MM.1S (cell line): ENCODE measurements around the gene RPUSD1.
"Not testable (repeated sequence)": the region's sequence is repeated elsewhere in the genome, so short reads cannot be mapped to it uniquely, and the experiment has no call there.

Source experiments
- DNase-seq: peaks from one replicate; pipeline ENCODE4 v3.0.0-alpha.2; 2015
- H2AFZ ChIP-seq: fragments of 300-600 bp; sonication (generic); 2 replicates; pipeline ENCODE4 v1.6.0; 2016; ENCODE audit warnings: antibody characterized with exemption, low read length
- H3F3A ChIP-seq: fragments of 300-600 bp; sonication (generic); 2 replicates; pipeline ENCODE4 v1.6.1; 2016; ENCODE audit warnings: mild to moderate bottlenecking, antibody characterized with exemption, low read length, moderate library complexity, mixed read lengths; ENCODE audit not compliant: insufficient read depth
- H3K27ac ChIP-seq: fragments of 300-600 bp; sonication (generic); 2 replicates; pipeline ENCODE4 v1.5.1; 2016; ENCODE audit warnings: mild to moderate bottlenecking, low read length
- H3K27me3 ChIP-seq: fragments of 300-600 bp; sonication (generic); replicated peaks from 2 replicates; pipeline ENCODE4 v1.6.0; 2016; ENCODE audit warnings: low read length; ENCODE audit not compliant: insufficient read depth
- H3K36me3 ChIP-seq: fragments of 300-600 bp; sonication (generic); replicated peaks from 2 replicates; pipeline ENCODE4 v1.6.1; 2016; ENCODE audit warnings: mild to moderate bottlenecking, low read length, mixed read lengths; ENCODE audit not compliant: insufficient read depth
- H3K4me1 ChIP-seq: fragments of 300-600 bp; sonication (generic); 2 replicates; pipeline ENCODE4 v1.6.1; 2016; ENCODE audit warnings: low read length, mixed read lengths
- H3K4me2 ChIP-seq: fragments of 300-600 bp; sonication (generic); 2 replicates; pipeline ENCODE4 v1.6.0; 2016; ENCODE audit warnings: low read depth, low read length
- H3K4me3 ChIP-seq: fragments of 300-600 bp; sonication (generic); 2 replicates; pipeline ENCODE4 v1.5.1; 2016; ENCODE audit warnings: low read length, mixed read lengths
- H3K79me2 ChIP-seq: fragments of 300-600 bp; sonication (generic); 2 replicates; pipeline ENCODE4 v1.6.1; 2016; ENCODE audit warnings: mixed run types, low read length, mixed read lengths
- H3K9ac ChIP-seq: fragments of 300-600 bp; sonication (generic); 2 replicates; pipeline ENCODE4 v1.6.1; 2016; ENCODE audit warnings: low read length, mixed read lengths
- H3K9me2 ChIP-seq: fragments of 300-600 bp; sonication (generic); replicated peaks from 2 replicates; pipeline ENCODE4 v1.6.1; 2016; ENCODE audit warnings: mild to moderate bottlenecking, low read length, mixed read lengths; ENCODE audit not compliant: insufficient read depth
- H3K9me3 ChIP-seq: fragments of 300-600 bp; sonication (generic); replicated peaks from 2 replicates; pipeline ENCODE4 v1.6.1; 2016; ENCODE audit warnings: mild to moderate bottlenecking, low read length, mixed read lengths; ENCODE audit not compliant: insufficient read depth
- H4K20me1 ChIP-seq: fragments of 300-600 bp; sonication (generic); 2 replicates; pipeline ENCODE4 v1.6.1; 2016; ENCODE audit warnings: mild to moderate bottlenecking, low read length, moderate library complexity, mixed read lengths; ENCODE audit not compliant: insufficient read depth
- CTCF ChIP-seq: fragments of 300-600 bp; sonication (generic); IDR thresholded peaks from 2 replicates; pipeline ENCODE4 v1.5.1; 2016; ENCODE audit warnings: antibody characterized with exemption, low read length, mixed read lengths
- EZH2 ChIP-seq: fragments of 300-600 bp; sonication (generic); optimal IDR thresholded peaks from 2 replicates; pipeline ENCODE3; 2017; ENCODE audit warnings: low read depth, mild to moderate bottlenecking, antibody characterized with exemption, low read length, mixed read lengths
- EZH2phosphoT487 ChIP-seq: fragments of 300-600 bp; sonication (generic); IDR thresholded peaks from 2 replicates; pipeline ENCODE4 v1.6.1; 2018; ENCODE audit warnings: antibody characterized with exemption, low read length

The RPUSD1 gene, protein sequence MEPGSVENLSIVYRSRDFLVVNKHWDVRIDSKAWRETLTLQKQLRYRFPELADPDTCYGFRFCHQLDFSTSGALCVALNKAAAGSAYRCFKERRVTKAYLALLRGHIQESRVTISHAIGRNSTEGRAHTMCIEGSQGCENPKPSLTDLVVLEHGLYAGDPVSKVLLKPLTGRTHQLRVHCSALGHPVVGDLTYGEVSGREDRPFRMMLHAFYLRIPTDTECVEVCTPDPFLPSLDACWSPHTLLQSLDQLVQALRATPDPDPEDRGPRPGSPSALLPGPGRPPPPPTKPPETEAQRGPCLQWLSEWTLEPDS

DNA sequence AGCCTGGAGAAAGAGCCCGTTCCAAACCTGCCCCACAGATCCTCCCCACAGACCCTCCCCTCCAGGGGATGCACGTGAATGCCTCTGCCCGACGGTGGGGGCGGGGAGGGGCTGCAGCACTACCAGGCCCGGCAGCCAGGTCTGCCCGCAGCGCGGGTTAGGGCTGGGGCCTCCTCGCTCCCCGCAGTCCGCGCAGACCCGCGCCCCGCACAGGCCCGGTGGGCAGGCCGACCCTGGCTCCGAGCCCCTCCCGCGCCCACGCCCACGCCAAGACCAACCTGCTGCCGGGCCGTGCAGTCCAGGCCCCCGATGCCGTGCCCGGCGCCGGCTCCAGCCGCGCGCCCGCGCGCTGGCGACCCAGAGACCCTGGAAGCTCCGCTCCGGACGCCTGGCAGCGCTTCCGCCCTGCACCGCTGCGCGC lies at the start of gene RPUSD1:
RPUSD1 (minus strand) TSS at position 404 of the 421 bp plus-strand sequence. CDS start 644 bp downstream, outside the sequence.
- Histone ChIP-seq H3K4me3 (peak within 1 kb of the TSS; percentile 97), H3K27ac (peak within 1 kb of the TSS; percentile 21; the same call in 1 of the 2 replicates)

DNA sequence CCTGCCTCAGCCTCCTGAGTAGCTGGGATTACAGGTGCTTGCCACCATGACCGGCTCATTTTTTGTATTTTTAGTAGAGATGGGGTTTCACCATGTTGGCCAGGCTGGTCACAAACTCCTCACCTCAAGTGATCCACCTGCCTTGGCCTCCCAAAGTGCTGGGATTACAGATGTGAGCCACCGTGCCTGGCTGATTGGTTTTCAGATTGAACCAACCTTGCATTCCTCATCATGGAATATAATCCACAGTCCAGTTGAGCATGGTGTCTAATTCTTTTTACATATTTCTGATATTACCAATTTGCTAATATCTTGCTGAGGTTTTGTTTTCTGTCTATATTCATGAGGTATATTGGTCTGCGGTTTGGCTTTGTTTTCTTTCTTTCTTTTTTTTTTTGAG lies 48.6 kb upstream of the RPUSD1 start:
- DNase-seq, H3K9me3 ChIP-seq, H3K9me2 ChIP-seq, H3K27ac ChIP-seq, H3K4me1 ChIP-seq, H2AFZ ChIP-seq, H3K36me3 ChIP-seq, H3K4me2 ChIP-seq, H3K9ac ChIP-seq, H3K79me2 ChIP-seq, H3K4me3 ChIP-seq, H4K20me1 ChIP-seq, H3F3A ChIP-seq: not testable (repeated sequence)
- H3K27me3 ChIP-seq, result peaks cover 79% of the 10 kb centered on the region

More for the DNA sequence above, at the start of gene RPUSD1:
- no peaks in the 10 kb centered on the region; the same call in 1 of the 2 replicates for H4K20me1 ChIP-seq
- no peaks in the 10 kb centered on the region for H3F3A ChIP-seq
- H3K36me3 ChIP-seq, result no peaks in the 10 kb centered on the region; the same call in 1 of the 2 replicates
- 0 out of 2 replicates have a peak, but pooled peaks cover 5% of the 10 kb centered on the region for H3K27me3 ChIP-seq
- peak; percentile 15 for DNase-seq
- peaks cover 33% of the 10 kb centered on the region for H3K79me2 ChIP-seq
- H3K9me3 ChIP-seq, result no peaks in the 10 kb centered on the region
- H3K4me1 ChIP-seq, result 0 out of 2 replicates have a peak, but pooled peaks cover 9% of the 10 kb centered on the region
- peak within 1 kb of the TSS; percentile 96 for H2AFZ ChIP-seq
- peak within 1 kb of the TSS; percentile 94 for H3K4me2 ChIP-seq
- TF ChIP-seq EZH2 (no peak), CTCF (no peak), EZH2phosphoT487 (no peak)
- H3K9ac ChIP-seq, result peak within 1 kb of the TSS; percentile 80
- H3K9me2 ChIP-seq, result no peaks in the 10 kb centered on the region

GRCh38 chr16:836221-836620 lies 48.0 kb upstream of the RPUSD1 start:
- no peak for DNase-seq
- Histone ChIP-seq H3K36me3 (no peaks in the 10 kb centered on the region), H3K9me3 (0 out of 2 replicates have a peak, but pooled peaks cover 3% of the 10 kb centered on the region), H3K4me3 (no peak overlapping the region), H3K9ac (no peak overlapping the region), H3K27ac (no peak overlapping the region), H3K79me2 (no peaks in the 10 kb centered on the region), H3K4me1 (no peaks in the 10 kb centered on the region), H3K4me2 (no peak overlapping the region), H3K27me3 (peaks cover 79% of the 10 kb centered on the region), H3K9me2 (no peaks in the 10 kb centered on the region), H2AFZ (no peak overlapping the region), H3F3A (no peaks in the 10 kb centered on the region), H4K20me1 (no peaks in the 10 kb centered on the region)
- TF ChIP-seq EZH2, result no peak
- TF ChIP-seq CTCF, result no peak
- no peak for TF ChIP-seq EZH2phosphoT487

GRCh38 chr16:835373-835772 lies 47.2 kb upstream of the RPUSD1 start:
- Histone ChIP-seq H3K4me1 (no peaks in the 10 kb centered on the region), H4K20me1 (no peaks in the 10 kb centered on the region), H3K36me3 (no peaks in the 10 kb centered on the region), H3K9me3 (0 out of 2 replicates have a peak, but pooled peaks cover 3% of the 10 kb centered on the region), H3F3A (no peaks in the 10 kb centered on the region), H3K79me2 (no peaks in the 10 kb centered on the region), H3K4me3 (no peak overlapping the region), H3K27me3 (peaks cover 79% of the 10 kb centered on the region), H3K9me2 (no peaks in the 10 kb centered on the region), H3K9ac (no peak overlapping the region), H3K27ac (no peak overlapping the region), H3K4me2 (no peak overlapping the region), H2AFZ (no peak overlapping the region)
- DNase-seq, result no peak
- TF ChIP-seq EZH2 (no peak), CTCF (no peak), EZH2phosphoT487 (no peak)
